Thyroid gland (tissue), 4 donors: ENCODE data around the gene UBASH3B. TPM values are rescaled to one million over a fixed set of nuclear protein-coding genes. Genes with fewer than 3 reads are reported as not detected.
A peak's percentile ranks its signal among the peaks of the same experiment; 100 is the strongest.

Experiments
- DNase-seq, 2 donors: peaks; one replicate each; pipeline ENCODE4 v3.0.0-alpha.2; 2019
- H3K27ac ChIP-seq, 3 donors: fragments of 200-600 bp; sonication (generic); 1 replicate in 2 of 3; 2 replicates in 1 of 3; pipeline ENCODE4 v1.5.1; 2016 to 2019; ENCODE audit warnings: mild to moderate bottlenecking in 1 of 3, moderate library complexity in 1 of 3
- H3K27me3 ChIP-seq: fragments of 200-600 bp; sonication (generic); one replicate; pipeline ENCODE4 v1.5.1; 2019
- H3K36me3 ChIP-seq, 2 donors: fragments of 200-600 bp; sonication (generic); one replicate each; pipeline ENCODE4 v1.5.1; 2016 to 2019
- H3K4me1 ChIP-seq, 2 donors: fragments of 200-600 bp; sonication (generic); one replicate each; pipeline ENCODE4 v1.5.1; 2017 to 2019
- H3K4me3 ChIP-seq, 3 donors: fragments of 200-600 bp; sonication (generic); replicated peaks in 1 of 3; 1 replicate in 2 of 3; 2 replicates in 1 of 3; pipeline ENCODE4 v1.5.1; 2016; ENCODE audit warnings: mild to moderate bottlenecking in 1 of 3
- H3K9me3 ChIP-seq: fragments of 200-600 bp; sonication (generic); one replicate; pipeline ENCODE4 v1.5.1; 2017
- POLR2A ChIP-seq, 2 donors: fragments of 450-650 bp; IDR thresholded peaks; one replicate each; pipeline ENCODE4 v1.6.1; 2017; ENCODE audit warnings: antibody characterized with exemption in 2 of 2, mild to moderate bottlenecking in 2 of 2, moderate library complexity in 1 of 2
- WGBS, 2 donors: methylation state at CpG; one replicate each; pipeline ENCODE4 v1.1.5; 2017; 5-methylcytosine and 5-hydroxymethylcytosine counted together
- intact Hi-C: fragments of 100-400 bp; cut with DNase I; formaldehyde crosslinking; loops from one replicate; pipeline ENCODE4 v1.15.1; 2023
- total RNA-seq, 4 donors: library from RNA; depleted of rRNA; stranded (reverse); fragments of >200 nt; gene quantifications; one replicate each; pipeline ENCODE4 v1.2.3, GENCODE V29; 2016
- TF ChIP-seq, protein P1 (sequence below), 6 experiments: fragments of 200-600 bp in 3 of 6; fragments of 450-650 bp in 3 of 6; sonication (generic) in 3 of 6; IDR thresholded peaks; one replicate each; pipeline ENCODE4 v1.5.1; 2016 to 2019; ENCODE audit warnings: antibody characterized with exemption in 6 of 6, mild to moderate bottlenecking in 2 of 6, inconsistent platforms in 1 of 6, moderate library complexity in 1 of 6

Gene UBASH3B
- total RNA-seq, 4 donors from 2014 or later, result 4.3 to 16.6 (median 9.1) TPM

DNA sequence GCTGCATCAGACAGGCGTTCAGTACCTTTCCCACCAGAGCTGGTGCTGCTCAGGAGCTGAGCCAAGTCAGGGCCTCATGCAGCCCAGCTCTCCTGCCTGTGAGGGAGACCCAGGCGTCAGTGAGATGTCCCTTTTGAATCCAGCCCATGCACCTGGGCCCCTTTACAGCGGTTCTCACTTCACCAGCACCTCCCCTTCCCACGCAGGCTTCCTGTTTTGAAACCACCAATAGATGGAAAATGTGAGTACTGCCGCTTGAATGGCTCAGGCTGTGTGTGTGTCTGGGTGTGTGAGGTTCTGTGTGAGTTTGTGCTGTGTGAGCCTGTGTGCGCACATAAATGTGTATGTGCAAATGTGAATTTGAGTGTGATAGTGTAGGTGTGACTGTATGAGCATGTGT is 88.4 kb downstream of the UBASH3B start:
- no peaks in the 10 kb centered on the region for H3K36me3 ChIP-seq
- no peaks in the 10 kb centered on the region for H3K9me3 ChIP-seq
- 75 to 79% methylated on average over 5 of the region's 6 CpGs for WGBS, 2 donors
- intact Hi-C loops, result no loop called here
- H3K4me3 ChIP-seq, result no peak overlapping the region
- TF ChIP-seq, protein P1, sequence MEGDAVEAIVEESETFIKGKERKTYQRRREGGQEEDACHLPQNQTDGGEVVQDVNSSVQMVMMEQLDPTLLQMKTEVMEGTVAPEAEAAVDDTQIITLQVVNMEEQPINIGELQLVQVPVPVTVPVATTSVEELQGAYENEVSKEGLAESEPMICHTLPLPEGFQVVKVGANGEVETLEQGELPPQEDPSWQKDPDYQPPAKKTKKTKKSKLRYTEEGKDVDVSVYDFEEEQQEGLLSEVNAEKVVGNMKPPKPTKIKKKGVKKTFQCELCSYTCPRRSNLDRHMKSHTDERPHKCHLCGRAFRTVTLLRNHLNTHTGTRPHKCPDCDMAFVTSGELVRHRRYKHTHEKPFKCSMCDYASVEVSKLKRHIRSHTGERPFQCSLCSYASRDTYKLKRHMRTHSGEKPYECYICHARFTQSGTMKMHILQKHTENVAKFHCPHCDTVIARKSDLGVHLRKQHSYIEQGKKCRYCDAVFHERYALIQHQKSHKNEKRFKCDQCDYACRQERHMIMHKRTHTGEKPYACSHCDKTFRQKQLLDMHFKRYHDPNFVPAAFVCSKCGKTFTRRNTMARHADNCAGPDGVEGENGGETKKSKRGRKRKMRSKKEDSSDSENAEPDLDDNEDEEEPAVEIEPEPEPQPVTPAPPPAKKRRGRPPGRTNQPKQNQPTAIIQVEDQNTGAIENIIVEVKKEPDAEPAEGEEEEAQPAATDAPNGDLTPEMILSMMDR (IDR thresholded peaks at IDR 0.05), result no peak
- no peak for TF ChIP-seq POLR2A (IDR thresholded peaks at IDR 0.05)
- peaks cover 0 to 6% of the 10 kb centered on the region in 2 donors for H3K4me1 ChIP-seq
- no peaks in the 10 kb centered on the region for H3K27me3 ChIP-seq
- peak in 1 of 2 donors; percentile 16 for DNase-seq
- no peak overlapping the region for H3K27ac ChIP-seq

- Histone ChIP-seq H3K27ac (no peak overlapping the region), H3K9me3 (no peaks in the 10 kb centered on the region), H3K4me1 (peaks cover 0 to 6% of the 10 kb centered on the region in 2 donors), H3K4me3 (no peak overlapping the region), H3K27me3 (no peaks in the 10 kb centered on the region), H3K36me3 (no peaks in the 10 kb centered on the region)
- TF ChIP-seq POLR2A (IDR thresholded peaks at IDR 0.05), result no peak
- TF ChIP-seq, protein P1 (IDR thresholded peaks at IDR 0.05), result no peak
- intact Hi-C loops, result no loop called here
- DNase-seq, result no peak
- 85 to 94% methylated on average over 5 of the region's 5 CpGs for WGBS, 2 donors
Measured at GRCh38 chr11:122744357-122744756, 88.8 kb downstream of the UBASH3B start.

- WGBS, 2 donors, result 92 to 100% methylated on average over 2 of the region's 2 CpGs
- no peaks in the 10 kb centered on the region for H3K9me3 ChIP-seq
- H3K4me1 ChIP-seq, result peaks cover 0 to 6% of the 10 kb centered on the region in 2 donors
- H3K27ac ChIP-seq, result no peak overlapping the region
- intact Hi-C loops, result no loop called here
- H3K4me3 ChIP-seq, result no peak overlapping the region
- H3K36me3 ChIP-seq, result no peaks in the 10 kb centered on the region
- no peaks in the 10 kb centered on the region for H3K27me3 ChIP-seq
- DNase-seq, result no peak
- TF ChIP-seq, protein P1 (IDR thresholded peaks at IDR 0.05), result no peak
- TF ChIP-seq POLR2A (IDR thresholded peaks at IDR 0.05), result no peak
Measured at GRCh38 chr11:122745111-122745510, 89.6 kb downstream of the UBASH3B start.

- no peaks in the 10 kb centered on the region for H3K36me3 ChIP-seq
- no peaks in the 10 kb centered on the region for H3K9me3 ChIP-seq
- TF ChIP-seq, protein P1 (IDR thresholded peaks at IDR 0.05), result no peak
- TF ChIP-seq POLR2A (IDR thresholded peaks at IDR 0.05), result no peak
- intact Hi-C loops, result no loop called here
- 80 to 89% methylated on average over 13 of the region's 13 CpGs for WGBS, 2 donors
- no peak for DNase-seq
- H3K4me1 ChIP-seq, result peaks cover 0 to 6% of the 10 kb centered on the region in 2 donors
- H3K4me3 ChIP-seq, result no peak overlapping the region
- no peaks in the 10 kb centered on the region for H3K27me3 ChIP-seq
- no peak overlapping the region for H3K27ac ChIP-seq
Measured at GRCh38 chr11:122746050-122746478, 90.5 kb downstream of the UBASH3B start.

- Histone ChIP-seq H3K27me3 (no peaks in the 10 kb centered on the region), H3K4me3 (no peak overlapping the region), H3K9me3 (no peaks in the 10 kb centered on the region), H3K36me3 (no peaks in the 10 kb centered on the region), H3K27ac (no peak overlapping the region), H3K4me1 (peaks cover 0 to 6% of the 10 kb centered on the region in 2 donors)
- 77 to 82% methylated on average over 8 of the region's 8 CpGs for WGBS, 2 donors
- intact Hi-C loops, result no loop called here
- TF ChIP-seq, protein P1 (IDR thresholded peaks at IDR 0.05), result no peak
- TF ChIP-seq POLR2A (IDR thresholded peaks at IDR 0.05), result no peak
- DNase-seq, result no peak
Measured at GRCh38 chr11:122746611-122747244, 91.2 kb downstream of the UBASH3B start.
